Keratinocyte (primary cell): Measurements from ENCODE around the gene LHPP.
A peak's percentile ranks its signal among the peaks of the same experiment; 100 is the strongest.

Source experiments
- EZH2 ChIP-seq: IDR thresholded peaks from one replicate; pipeline ENCODE4 v1.6.1; 2012; ENCODE audit warnings: inconsistent platforms, mild to moderate bottlenecking, low read length, moderate library complexity
- TF ChIP-seq, protein P1 (sequence below), 3 experiments: IDR thresholded peaks in 1 of 3; conservative IDR thresholded peaks in 1 of 3; optimal IDR thresholded peaks in 1 of 3; 2 replicates in 2 of 3; 3 replicates in 1 of 3; pipeline versions ENCODE3 to v1.5.1; 2011; ENCODE audit warnings: low read length in 3 of 3, mild to moderate bottlenecking in 3 of 3, moderate library complexity in 2 of 3, control low read depth in 1 of 3, inconsistent platforms in 1 of 3; ENCODE audit not compliant: insufficient read depth in 2 of 3; ENCODE audit errors: extremely low read depth in 1 of 3

DNA sequence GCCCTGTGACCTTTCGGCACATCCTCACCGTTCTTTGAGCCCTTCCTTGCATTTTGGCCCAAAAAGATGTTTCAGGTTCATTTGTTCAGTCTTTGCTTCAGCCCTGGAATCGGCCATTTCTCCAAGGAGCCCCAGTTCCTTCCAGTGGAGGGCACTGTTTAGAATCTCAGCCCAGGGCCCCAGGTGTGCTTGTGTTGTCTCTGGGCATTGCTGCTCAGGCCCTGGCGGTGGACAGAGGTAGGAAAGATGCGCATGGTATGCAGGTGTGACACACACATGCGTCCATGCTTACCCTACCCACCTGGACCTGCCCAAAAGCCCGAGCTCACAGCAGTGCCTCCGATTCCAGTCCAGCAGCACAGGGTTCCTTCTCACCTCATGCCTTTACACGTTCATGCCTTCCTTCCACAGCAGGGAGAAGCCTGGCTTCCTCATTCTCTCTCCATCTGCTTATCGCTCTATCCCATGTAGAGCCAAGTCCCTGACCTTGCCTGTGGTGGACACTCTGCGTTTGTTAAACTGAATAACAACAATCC is 70.6 kb downstream of the LHPP start:
- TF ChIP-seq, protein P1, sequence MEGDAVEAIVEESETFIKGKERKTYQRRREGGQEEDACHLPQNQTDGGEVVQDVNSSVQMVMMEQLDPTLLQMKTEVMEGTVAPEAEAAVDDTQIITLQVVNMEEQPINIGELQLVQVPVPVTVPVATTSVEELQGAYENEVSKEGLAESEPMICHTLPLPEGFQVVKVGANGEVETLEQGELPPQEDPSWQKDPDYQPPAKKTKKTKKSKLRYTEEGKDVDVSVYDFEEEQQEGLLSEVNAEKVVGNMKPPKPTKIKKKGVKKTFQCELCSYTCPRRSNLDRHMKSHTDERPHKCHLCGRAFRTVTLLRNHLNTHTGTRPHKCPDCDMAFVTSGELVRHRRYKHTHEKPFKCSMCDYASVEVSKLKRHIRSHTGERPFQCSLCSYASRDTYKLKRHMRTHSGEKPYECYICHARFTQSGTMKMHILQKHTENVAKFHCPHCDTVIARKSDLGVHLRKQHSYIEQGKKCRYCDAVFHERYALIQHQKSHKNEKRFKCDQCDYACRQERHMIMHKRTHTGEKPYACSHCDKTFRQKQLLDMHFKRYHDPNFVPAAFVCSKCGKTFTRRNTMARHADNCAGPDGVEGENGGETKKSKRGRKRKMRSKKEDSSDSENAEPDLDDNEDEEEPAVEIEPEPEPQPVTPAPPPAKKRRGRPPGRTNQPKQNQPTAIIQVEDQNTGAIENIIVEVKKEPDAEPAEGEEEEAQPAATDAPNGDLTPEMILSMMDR (optimal IDR thresholded peaks at IDR 0.05 in 1 of 3, IDR thresholded peaks at IDR 0.05 in 1 of 3, conservative IDR thresholded peaks at IDR 0.05 in 1 of 3; ENCODE audit: extremely low read depth in 1 of 3, insufficient read depth in 2 of 3, low read length in 3 of 3), result peak; percentile 68 to 85 (median 84)
- TF ChIP-seq EZH2, result no peak
